IPS DF 4.7 (cell line): Measurements from ENCODE around the gene OR2L3.
"Not testable (repeated sequence)": the region's sequence is repeated elsewhere in the genome, so short reads cannot be mapped to it uniquely, and the experiment has no call there.

ENCODE experiments used
- DNase-seq: peaks from one replicate; pipeline ENCODE4 v3.0.0-alpha.2; 2013; ENCODE audit warnings: low spot score; ENCODE audit errors: extremely low read depth

OR2L3 gene, protein sequence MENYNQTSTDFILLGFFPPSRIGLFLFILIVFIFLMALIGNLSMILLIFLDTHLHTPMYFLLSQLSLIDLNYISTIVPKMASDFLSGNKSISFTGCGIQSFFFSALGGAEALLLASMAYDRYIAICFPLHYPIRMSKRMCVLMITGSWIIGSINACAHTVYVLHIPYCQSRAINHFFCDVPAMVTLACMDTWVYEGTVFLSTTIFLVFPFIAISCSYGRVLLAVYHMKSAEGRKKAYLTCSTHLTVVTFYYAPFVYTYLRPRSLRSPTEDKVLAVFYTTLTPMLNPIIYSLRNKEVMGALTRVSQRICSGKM

DNA sequence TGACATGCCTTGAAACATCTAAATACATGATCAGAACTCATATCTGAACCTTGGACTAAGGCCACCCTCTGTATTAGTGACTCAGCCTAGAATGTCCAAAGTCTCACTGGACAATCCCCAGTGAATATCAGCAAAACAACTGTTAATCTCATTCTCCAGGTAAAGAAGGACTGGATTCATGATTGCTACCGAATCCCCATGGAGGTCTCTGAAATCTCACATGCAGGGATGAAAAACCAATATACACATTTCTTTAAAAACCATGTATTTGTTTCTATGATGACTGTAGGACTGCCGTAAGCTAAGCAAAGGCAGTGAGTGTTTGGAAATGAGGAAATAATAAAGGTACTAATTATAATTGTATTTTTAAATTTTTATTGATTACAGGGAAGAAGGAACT lies at the start of gene OR2L3:
Gene OR2L3, plus strand, starts transcription at position 301 of the 400 bp plus-strand sequence. CDS start 13,846 bp downstream, outside the sequence.
- no peak for DNase-seq

DNA sequence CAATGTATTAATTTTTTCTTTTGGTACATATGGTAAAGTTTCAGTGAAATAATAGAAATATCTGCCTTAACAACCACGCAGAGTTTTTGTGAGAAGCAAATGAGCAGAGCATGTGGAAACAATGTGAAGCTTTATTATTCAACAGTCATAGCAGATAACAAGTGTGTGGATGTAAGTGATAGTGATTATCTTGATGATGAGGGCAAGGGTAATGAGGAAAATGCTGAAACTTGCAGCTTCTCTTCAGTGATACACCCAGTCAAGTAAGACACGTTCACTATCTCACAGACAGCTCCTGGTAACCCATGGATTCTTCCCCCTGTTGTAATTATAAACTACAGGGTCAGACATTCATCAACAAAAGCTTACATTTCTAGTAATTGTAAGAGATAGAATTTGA lies 47.8 kb upstream of the OR2L3 start:
- DNase-seq: no peak

DNA sequence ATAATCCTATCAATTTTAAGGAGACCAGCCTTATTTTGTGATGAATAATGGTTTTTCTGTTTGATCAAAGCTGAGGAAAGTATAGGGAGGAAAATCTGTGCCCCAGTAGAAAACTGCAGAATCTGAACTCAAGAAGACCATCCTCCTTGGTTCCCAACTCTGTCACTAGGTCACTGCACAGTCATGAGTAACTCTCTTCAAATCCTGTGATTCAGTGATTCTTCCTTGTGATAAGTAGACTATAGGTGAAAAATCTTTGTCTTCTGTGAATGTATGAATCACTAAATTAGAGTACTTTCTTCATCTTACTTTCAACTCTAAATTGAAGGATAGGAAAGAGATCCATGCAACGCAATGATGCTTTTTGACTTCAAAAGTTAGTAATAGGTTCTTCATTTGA lies 46.5 kb upstream of the OR2L3 start:
- no peak for DNase-seq

DNA sequence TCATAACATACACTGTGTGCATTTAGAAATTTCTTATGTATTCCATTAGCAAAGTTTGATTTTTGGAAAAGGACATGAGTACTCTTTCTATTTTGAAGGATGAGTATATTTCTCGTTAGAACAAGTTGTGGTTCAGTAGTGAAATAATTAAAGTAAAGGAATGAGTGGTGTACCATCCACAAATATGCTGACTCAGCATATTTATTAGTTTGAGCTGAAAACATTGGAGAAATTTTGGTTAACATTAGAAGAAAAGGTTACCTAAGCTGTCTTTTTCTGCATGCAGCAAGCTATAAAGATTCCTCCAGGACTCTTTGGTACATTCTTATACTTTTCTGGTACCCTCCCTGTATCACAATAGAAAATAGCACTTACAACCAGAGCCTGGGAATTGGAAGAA lies 38.9 kb upstream of the OR2L3 start:
- DNase-seq: no peak

DNA sequence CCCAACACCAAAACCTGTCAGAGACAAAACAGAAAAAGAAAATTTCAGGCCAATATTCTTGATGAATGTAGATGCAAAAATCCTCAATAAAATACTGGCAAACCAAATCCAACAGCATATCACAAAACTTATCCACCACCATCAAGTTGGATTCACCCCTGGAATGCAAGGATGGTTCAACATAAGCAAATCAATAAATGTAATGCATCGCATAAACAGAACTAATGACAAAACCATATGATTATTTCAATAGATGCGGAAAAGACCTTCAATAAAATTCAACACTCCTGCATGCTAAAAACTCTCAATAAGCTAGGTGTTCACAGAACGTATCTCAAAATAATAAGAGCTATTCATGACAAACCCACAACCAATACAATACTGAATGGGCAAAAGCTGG lies 37.0 kb upstream of the OR2L3 start:
- DNase-seq: no peak

DNA sequence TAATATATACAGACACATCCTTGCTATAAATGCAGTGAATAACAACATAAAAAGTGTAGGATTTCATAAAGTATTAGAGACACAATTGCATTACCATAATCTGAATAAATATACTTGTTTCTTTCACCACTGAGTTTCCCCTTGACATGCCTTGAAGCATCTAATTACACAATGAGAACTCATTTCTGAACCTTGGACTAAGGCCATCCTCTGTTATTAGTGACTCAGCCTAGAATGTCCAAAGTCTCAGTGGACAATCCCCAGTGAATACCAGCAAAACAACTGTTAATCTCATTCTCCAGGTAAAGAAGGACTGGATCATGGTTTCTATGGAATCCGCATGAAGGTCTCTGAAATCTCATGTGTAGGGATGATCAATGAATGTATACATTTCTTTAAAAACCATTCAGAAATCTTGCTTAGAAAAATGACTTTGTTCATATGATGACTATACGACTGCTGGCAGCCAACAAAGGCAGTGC lies 33.4 kb upstream of the OR2L3 start, which contains the start of gene OR2L5:
Gene OR2L5, plus strand, starts transcription at position 432 of the 482 bp plus-strand sequence. CDS start 8,288 bp downstream, outside the sequence.
- DNase-seq: no peak

DNA sequence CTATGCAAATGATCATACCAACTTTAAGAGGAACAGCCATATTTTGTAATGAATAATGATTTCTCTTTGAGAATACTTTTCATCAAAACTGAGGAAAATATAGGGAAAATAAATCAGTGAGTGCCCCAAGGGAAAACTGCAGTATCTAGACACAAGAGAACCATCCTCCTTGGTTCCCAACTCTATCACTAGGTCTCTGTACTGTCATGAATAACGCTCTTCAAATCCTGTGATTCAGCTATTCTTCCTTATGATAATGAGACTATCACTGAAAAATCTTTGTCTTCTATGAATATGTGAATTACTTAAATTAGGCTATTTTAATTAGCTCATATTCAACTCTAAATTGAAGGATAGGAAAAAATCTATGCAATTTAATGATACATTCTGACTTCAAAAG lies 30.8 kb upstream of the OR2L3 start:
- no peak for DNase-seq

DNA sequence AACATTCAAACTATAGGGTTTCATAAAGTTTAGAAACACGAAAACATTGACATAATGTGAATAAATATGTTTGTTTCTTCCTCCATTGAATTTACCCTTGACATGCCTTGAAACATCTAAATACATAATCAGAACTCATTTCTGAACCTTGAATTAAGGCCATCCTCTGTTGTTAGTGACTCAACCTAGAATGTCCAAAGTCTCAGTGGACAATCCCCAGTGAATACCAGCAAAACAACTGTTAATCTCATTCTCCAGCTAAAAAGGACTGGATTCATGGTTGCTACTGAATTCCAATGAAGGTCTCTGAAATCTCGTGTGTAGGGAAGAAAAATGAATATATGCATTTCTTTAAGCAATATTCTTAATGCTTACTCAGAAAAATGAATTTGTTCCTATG lies 16.9 kb upstream of the OR2L3 start, which contains the start of gene OR2L2:
Gene OR2L2, plus strand, starts transcription at position 301 of the 400 bp plus-strand sequence. CDS start 8,198 bp downstream, outside the sequence.
- no peak for DNase-seq

DNA sequence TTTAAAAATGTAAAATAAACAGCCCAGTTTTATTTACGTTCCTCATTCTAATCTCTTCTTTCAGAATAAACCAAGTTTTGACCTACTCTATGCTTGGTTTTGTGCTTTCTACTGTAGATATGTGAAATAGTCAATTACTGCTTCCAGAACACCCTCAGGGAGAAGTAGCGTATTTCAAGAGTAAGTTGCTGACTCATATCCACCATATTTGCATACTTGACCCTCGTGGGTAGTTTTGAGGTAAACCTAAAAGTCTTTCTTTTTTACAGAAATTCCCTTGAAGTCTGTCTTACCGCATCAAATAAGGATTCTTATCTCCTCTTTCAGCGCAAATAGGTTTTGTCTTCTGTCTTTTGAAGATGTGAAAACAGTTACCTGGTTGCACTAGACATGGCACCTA lies 1.4 kb upstream of the OR2L3 start:
- DNase-seq: no peak

DNA sequence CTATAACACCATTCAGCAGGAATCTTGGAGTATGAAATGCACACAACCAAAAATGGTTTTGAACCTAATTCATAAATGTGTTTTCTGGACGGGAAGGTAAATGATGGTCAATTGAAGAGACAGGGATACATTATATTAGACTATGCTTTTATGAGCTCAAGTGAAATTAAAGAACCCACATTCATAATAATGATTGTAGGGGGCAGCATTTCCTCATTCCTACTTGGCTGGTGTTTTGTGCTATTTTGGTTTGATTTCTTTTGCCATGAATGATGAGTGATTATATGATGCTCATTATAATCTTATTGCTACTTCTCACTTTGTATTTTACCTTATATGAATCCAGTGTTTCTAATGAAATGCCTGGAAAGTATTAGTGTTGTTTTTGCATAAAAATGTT lies 372 bp downstream of the OR2L3 start:
- no peak for DNase-seq

DNA sequence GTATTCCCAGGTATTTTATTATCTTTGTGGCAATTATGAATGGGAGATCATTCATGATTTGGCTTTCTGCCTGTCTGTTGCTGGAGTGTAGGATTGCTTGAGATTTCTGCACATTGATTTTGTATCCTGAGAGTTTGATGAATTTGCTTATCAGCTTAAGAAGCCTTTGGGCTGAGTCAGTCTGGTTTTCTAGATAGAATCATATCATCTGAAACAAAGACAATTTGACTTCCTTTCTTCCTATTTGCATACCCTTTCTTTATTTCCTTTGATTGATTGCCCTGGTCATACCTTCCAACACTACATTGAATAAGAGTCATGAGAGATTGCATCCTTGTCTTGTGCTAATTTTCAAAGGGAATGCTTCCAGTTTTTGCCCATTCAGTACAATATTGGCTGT lies 8.0 kb downstream of the OR2L3 start:
- DNase-seq: no peak

DNA sequence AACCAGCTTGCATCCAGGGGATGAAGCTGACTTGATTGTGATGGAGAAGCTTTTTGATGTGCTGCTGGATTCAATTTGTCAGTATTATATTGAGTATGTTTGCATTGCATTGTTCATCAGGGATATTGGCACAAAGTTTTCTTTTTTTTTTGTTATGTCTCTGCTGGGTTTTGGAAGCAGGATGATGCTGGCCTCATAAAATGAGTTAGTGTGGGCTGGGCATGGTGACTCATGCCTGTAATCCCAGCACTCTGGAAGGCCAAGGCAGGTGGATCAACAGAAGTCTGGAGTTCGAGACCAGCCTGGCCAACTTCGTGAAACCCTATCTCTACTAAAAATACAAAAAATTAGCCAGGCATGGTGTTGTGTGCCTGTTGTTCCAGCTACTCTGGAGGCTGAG lies 8.6 kb downstream of the OR2L3 start:
- no peak for DNase-seq

DNA sequence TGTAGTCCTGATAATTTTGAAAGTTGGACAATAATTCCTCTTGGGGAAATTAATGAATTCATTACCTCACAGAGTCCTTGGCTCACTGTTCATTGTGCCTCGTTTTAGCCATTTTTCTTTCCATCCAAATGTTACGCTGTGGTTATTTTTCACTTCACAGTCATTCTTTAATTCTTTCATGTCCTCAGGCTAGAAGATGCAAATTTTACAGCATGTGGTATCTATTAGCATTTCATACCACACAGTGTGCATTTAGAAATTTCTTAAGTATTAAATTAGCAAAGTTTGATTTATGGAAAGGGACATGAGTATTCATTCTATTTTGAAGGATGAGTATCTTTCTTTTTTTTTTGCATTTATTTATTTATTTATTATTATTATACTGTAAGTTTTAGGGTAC lies 18.4 kb downstream of the OR2L3 start:
- no peak for DNase-seq

DNA sequence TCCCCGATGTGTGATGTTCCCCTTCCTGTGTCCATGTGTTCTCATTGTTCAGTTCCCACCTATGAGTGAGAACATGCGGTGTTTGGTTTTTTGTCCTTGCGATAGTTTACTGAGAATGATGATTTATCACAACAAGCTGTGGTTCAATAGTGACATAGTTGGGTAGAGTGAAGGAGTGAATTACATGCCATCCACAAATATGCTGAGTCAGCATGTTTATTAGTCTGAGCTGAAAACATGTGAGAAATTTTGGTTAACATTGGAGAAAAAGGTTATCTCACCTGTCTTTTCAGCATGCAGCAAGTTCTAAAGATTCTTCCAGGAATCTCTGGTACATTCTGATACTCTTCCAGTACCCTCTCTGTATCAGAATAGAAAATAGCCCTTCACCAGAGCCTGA lies 19.0 kb downstream of the OR2L3 start:
- DNase-seq: no peak

DNA sequence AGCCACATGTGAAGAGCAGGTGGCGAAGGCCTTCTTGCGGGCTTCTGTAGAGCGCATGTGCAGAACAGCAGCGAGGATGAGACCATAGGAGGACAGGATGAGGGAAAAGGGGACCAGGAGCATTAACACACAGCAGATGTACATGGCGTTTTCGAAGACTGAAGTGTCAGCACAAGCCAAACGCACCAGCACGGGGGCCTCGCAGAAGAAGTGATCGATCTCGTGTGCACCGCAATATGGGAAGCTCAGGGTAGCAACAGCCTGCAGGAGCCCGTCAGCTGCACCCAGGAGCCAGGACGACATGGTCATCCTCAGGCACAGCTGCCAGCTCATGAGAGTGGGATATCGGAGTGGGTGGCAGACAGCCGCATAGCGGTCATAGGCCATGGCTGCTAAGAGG lies 37.2 kb downstream of the OR2L3 start:
- not testable (repeated sequence) for DNase-seq

DNA sequence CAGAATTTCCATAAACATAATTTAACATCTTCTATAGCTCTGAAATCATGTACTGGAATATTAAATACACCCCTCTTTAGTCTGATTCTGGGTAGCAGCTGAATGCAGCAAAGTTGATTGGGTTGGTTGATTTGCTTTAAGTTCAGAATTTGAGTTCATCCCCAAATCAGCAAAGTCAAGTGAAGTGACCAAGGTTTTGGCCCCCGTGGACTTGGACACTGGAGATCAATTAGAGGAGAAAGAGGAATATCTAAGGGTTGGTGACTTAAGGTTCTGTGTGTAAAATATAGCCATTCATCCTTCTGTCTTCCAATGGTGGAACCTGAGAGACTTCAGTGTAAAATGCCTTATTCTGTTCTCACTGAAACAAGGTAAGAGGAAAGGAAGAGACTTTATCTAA lies 48.2 kb downstream of the OR2L3 start, which contains the start of gene OR2L13:
Gene OR2L13, plus strand, starts transcription at position 301 of the 400 bp plus-strand sequence. CDS start 4,192 bp downstream, outside the sequence.
- DNase-seq: no peak

DNA sequence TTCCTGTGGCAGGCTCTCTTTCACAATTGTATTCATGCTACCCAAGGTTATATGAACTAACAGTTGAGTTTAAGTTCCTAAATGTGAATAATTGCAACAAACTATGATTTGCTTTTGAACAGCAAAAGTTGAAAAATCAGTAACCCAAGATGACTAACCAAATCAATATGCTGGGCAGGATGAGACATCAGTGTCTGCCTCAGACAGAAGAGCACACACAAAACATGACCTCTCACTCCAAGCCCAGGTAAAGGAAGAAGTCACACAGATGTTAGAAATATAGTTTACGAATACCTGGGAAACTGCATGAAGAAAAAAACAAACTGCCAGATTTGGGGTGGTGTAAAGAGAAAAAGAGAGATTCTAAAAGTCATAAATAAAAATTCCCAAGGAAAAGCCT lies 51.9 kb downstream of the OR2L3 start:
- DNase-seq: no peak

DNA sequence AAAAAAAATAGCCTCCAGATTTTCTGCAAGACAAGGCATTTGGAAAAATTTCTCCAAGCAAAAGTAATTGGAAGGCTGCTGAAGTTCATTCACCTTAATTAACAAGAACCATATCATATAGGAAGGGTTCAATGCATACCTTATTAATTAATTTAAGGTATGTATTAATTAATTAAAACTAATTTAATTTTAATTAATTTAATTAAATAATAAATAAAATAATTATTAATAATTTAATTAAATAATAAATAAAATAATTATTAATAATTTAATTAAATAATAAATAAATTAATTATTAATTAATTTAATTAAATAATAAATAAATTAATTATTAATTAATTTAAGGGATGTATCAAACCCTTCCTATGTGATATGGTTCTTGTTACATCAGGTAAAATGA lies 56.2 kb downstream of the OR2L3 start:
- no peak for DNase-seq

DNA sequence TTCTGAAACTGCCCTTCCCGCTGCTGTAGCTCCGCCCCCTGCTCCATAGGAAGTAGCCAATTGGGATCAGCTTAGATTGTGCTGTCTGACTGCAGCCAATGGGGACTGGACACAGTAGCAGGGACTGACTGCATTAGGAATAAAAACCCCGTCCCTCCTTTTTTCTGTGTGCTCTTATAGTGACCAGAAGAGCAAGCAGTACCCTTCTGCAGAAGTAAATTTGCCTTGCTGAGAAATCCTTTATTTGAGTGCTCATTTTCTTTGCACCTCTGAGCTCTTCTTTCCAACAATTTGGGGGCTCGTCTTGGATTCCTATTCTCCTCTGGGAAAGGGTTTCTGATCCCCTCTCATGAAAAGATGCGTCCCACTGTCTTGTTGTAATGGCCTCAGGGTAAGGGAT lies 64.5 kb downstream of the OR2L3 start:
- DNase-seq: no peak
